ENCODE results near the gene MSL1. TPM values are rescaled to one million over a fixed set of nuclear protein-coding genes. Genes with fewer than 3 reads are reported as not detected.
A peak's percentile ranks its signal among the peaks of the same experiment; 100 is the strongest.

The MSL1 gene
- total and polyA plus RNA-seq, 2 of the 13 experiments (the other 11 are each of a cell fraction or from before 2014, with no cell fraction given) = 63.8 to 88.5 TPM

GRCh38 chr17:40113110-40113906 lies 8.5 kb upstream of the MSL1 start (continued):
- TF ChIP-seq FUBP1 (CRISPR knock-in tag; IDR thresholded peaks at IDR 0.05; ENCODE audit: borderline replicate concordance) = no peak; the same call in 1 of the 2 replicates
- TF ChIP-seq ZKSCAN1 (IDR thresholded peaks at IDR 0.05; ENCODE audit: low read length) = no peak; the same call in 1 of the 2 replicates
- peak; percentile 94; the same call in 1 of the 2 replicates for TF ChIP-seq ZBTB10 (CRISPR knock-in tag; IDR thresholded peaks at IDR 0.05; ENCODE audit: borderline replicate concordance)
- peak; percentile 66 for TF ChIP-seq ATF1 (CRISPR knock-in tag; IDR thresholded peaks at IDR 0.05)
- TF ChIP-seq KDM4B (CRISPR knock-in tag; IDR thresholded peaks at IDR 0.05) = peak; percentile 24; the same call in 1 of the 2 replicates
- peak; percentile 98 for TF ChIP-seq MNT (IDR thresholded peaks at IDR 0.05)
- peak; percentile 54; the same call in 1 of the 2 replicates for TF ChIP-seq TOE1 (CRISPR knock-in tag; IDR thresholded peaks at IDR 0.05)
- peak; percentile 68; the same call in 1 of the 2 replicates for TF ChIP-seq GMEB1 (CRISPR knock-in tag; IDR thresholded peaks at IDR 0.05; ENCODE audit: borderline replicate concordance)
- TF ChIP-seq MTA1 (CRISPR knock-in tag; IDR thresholded peaks at IDR 0.05; ENCODE audit: borderline replicate concordance) = peak; percentile 86; the same call in 1 of the 2 replicates
- TF ChIP-seq EED (CRISPR knock-in tag; IDR thresholded peaks at IDR 0.05) = no peak; the same call in 1 of the 2 replicates
- peak; percentile 94 for TF ChIP-seq BCL6 (CRISPR knock-in tag; IDR thresholded peaks at IDR 0.05)
- peak; percentile 77; the same call in 1 of the 2 replicates for TF ChIP-seq MYPOP (CRISPR knock-in tag; IDR thresholded peaks at IDR 0.05)
- TF ChIP-seq ZNF788 (CRISPR knock-in tag; IDR thresholded peaks at IDR 0.05; ENCODE audit: borderline replicate concordance) = peak; percentile 88
- no peak for TF ChIP-seq PHB2 (IDR thresholded peaks at IDR 0.05; ENCODE audit: partially characterized antibody)
- no peak for TF ChIP-seq ZBTB42 (CRISPR knock-in tag; IDR thresholded peaks at IDR 0.05)
- TF ChIP-seq FOXP4 (CRISPR knock-in tag; IDR thresholded peaks at IDR 0.05) = peak; percentile 65
- peak; percentile 80 for TF ChIP-seq ZNF317 (CRISPR knock-in tag; IDR thresholded peaks at IDR 0.05)
- TF ChIP-seq ZNF792 (CRISPR knock-in tag; IDR thresholded peaks at IDR 0.05) = peak; percentile 86
